ENCODE data around the gene KCTD5.
"Not testable (repeated sequence)": the region's sequence is repeated elsewhere in the genome, so short reads cannot be mapped to it uniquely, and the experiment has no call there.

KCTD5 gene

GRCh38 chr16:2673066-2673999 lies 9.0 kb upstream of the KCTD5 start:
- peak; percentile 91 to 94 for DNase-seq (ENCODE audit: low read depth in 2 of 2)

- DNase-seq (ENCODE audit: low read depth in 2 of 2), result no peak
Observed at GRCh38 chr16:2675021-2675420, 7.3 kb upstream of the KCTD5 start.

GRCh38 chr16:2675714-2676113 lies 6.6 kb upstream of the KCTD5 start:
- DNase-seq (ENCODE audit: low read depth in 2 of 2), result no peak

- DNase-seq (ENCODE audit: low read depth in 2 of 2), result not testable (repeated sequence)
Observed at GRCh38 chr16:2676937-2677336, 5.4 kb upstream of the KCTD5 start.

- DNase-seq (ENCODE audit: low read depth in 2 of 2), result not testable (repeated sequence)
Observed at GRCh38 chr16:2678206-2678965, 3.9 kb upstream of the KCTD5 start.

GRCh38 chr16:2679902-2680301 lies 2.4 kb upstream of the KCTD5 start:
- DNase-seq (ENCODE audit: low read depth in 2 of 2), result not testable (repeated sequence)

GRCh38 chr16:2680360-2680759 lies 2.0 kb upstream of the KCTD5 start:
- DNase-seq (ENCODE audit: low read depth in 2 of 2), result not testable (repeated sequence)

GRCh38 chr16:2683041-2683440 lies 718 bp downstream of the KCTD5 start:
- not testable (repeated sequence) for DNase-seq (ENCODE audit: low read depth in 2 of 2)

- not testable (repeated sequence) for DNase-seq (ENCODE audit: low read depth in 2 of 2)
Observed at GRCh38 chr16:2686075-2686474, 3.8 kb downstream of the KCTD5 start.

GRCh38 chr16:2686912-2687507 lies 4.7 kb downstream of the KCTD5 start:
- DNase-seq (ENCODE audit: low read depth in 2 of 2), result no peak

GRCh38 chr16:2687531-2688308 lies 5.4 kb downstream of the KCTD5 start:
- no peak for DNase-seq (ENCODE audit: low read depth in 2 of 2)

GRCh38 chr16:2689422-2689821 lies 7.1 kb downstream of the KCTD5 start:
- not testable (repeated sequence) for DNase-seq (ENCODE audit: low read depth in 2 of 2)

- no peak for DNase-seq (ENCODE audit: low read depth in 2 of 2)
Observed at GRCh38 chr16:2689968-2690801, 7.9 kb downstream of the KCTD5 start.

- no peak for DNase-seq (ENCODE audit: low read depth in 2 of 2)
Observed at GRCh38 chr16:2690852-2691251, 8.5 kb downstream of the KCTD5 start.

GRCh38 chr16:2691491-2692248 lies 9.3 kb downstream of the KCTD5 start:
- no peak for DNase-seq (ENCODE audit: low read depth in 2 of 2)

GRCh38 chr16:2692251-2692947 lies 10.1 kb downstream of the KCTD5 start:
- no peak for DNase-seq (ENCODE audit: low read depth in 2 of 2)

- no peak for DNase-seq (ENCODE audit: low read depth in 2 of 2)
Observed at GRCh38 chr16:2692948-2693651, 10.8 kb downstream of the KCTD5 start.

GRCh38 chr16:2696601-2697250 lies 14.4 kb downstream of the KCTD5 start:
- not testable (repeated sequence) for DNase-seq (ENCODE audit: low read depth in 2 of 2)
